ENCODE results near the gene FRMD4A.
"Not testable (repeated sequence)": the region's sequence is repeated elsewhere in the genome, so short reads cannot be mapped to it uniquely, and the experiment has no call there.

DNA sequence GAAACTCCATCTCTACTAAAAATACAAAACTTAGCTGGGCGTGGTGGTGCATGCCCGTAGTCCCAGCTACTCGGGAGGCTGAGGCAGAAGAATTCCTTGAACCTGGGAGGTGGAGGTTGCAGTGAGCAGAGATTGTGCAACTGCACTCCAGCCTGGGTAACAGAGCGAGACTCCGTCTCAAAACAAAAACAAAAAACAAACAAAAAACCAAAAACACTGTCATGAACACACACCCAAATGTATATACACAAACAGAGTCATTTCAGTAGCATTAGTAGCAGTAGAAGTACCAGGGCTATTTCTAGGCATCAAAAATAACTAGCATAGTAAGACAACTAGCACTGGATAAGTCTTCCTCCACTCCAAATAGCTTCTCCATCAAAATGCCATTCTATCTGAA is 263.1 kb downstream of the FRMD4A start:
- not testable (repeated sequence) for TF ChIP-seq POLR2A (IDR thresholded peaks at IDR 0.05)
- TF ChIP-seq, protein P1, sequence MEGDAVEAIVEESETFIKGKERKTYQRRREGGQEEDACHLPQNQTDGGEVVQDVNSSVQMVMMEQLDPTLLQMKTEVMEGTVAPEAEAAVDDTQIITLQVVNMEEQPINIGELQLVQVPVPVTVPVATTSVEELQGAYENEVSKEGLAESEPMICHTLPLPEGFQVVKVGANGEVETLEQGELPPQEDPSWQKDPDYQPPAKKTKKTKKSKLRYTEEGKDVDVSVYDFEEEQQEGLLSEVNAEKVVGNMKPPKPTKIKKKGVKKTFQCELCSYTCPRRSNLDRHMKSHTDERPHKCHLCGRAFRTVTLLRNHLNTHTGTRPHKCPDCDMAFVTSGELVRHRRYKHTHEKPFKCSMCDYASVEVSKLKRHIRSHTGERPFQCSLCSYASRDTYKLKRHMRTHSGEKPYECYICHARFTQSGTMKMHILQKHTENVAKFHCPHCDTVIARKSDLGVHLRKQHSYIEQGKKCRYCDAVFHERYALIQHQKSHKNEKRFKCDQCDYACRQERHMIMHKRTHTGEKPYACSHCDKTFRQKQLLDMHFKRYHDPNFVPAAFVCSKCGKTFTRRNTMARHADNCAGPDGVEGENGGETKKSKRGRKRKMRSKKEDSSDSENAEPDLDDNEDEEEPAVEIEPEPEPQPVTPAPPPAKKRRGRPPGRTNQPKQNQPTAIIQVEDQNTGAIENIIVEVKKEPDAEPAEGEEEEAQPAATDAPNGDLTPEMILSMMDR (IDR thresholded peaks at IDR 0.05) = not testable (repeated sequence)

Measured in uterus (tissue), 2 donors.